Measurements from ENCODE around the gene NISCH. TPM values are rescaled to one million over a fixed set of nuclear protein-coding genes. Genes with fewer than 3 reads are reported as not detected.

The NISCH gene
- total RNA-seq, 1 experiment from 2014 or later, result 104 TPM

DNA sequence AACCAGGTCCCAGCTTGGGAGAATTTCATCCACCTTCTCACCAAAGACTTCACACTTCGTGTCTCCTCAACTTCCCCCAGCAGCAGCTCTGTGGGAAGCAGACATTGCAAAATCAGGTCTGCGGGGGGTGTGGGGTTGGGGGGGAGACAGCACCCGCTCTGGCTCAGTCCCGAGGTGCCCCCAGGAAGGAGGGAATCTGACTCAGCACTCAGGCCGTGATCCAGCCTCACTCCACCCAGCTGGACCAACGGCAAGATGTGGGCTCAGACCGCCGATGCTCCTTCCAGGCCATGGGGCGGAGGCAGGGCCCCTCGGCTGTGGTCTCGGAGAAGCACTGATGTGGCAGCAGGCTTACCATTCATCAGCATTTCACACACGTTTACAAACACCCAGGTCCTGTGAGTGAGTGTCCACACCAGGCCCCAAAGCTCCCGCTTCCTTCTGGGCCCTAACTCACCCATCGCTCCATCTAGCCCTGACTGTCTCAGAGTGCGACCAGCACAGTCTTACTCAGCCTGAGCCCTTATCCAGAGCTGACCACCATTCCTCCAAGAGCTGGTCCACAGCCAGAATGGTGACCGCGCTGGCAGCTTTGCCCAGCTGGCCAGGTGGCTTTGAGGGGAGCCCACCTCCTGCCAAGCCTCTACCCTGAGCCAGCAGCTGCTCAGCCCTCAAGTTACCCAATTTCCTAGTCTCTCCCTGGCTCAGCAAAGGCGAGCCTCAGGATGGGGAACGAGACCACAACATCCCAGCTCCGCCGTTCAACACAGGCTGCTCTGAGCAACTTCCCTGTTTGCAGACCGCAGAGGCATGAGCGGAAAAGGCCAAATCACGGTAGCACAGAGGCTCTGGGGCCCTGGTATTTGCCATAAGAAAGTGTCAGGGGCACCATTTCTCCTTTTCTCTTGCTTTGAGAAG lies 43.0 kb downstream of the NISCH start:
- Histone ChIP-seq H3K27ac (ENCODE audit: insufficient read length, low read depth, low read length) (no peak overlapping the region), H2BK20ac (ENCODE audit: low read depth, low read length, poor library complexity, severe bottlenecking) (no peak overlapping the region), H3K4ac (ENCODE audit: low read depth, low read length) (no peak overlapping the region), H2AFZ (ENCODE audit: low read length) (no peak overlapping the region), H4K20me1 (ENCODE audit: control insufficient read depth, insufficient read depth, insufficient read length) (no peaks in the 10 kb centered on the region), H3K14ac (ENCODE audit: insufficient read depth, low read length) (no peak overlapping the region; the same call in 1 of the 2 replicates), H3T11ph (ENCODE audit: low read length) (no peak overlapping the region), H4K8ac (replicated peaks; ENCODE audit: insufficient read length, low read depth, low read length) (no peak overlapping the region), H3K9ac (ENCODE audit: extremely low read depth, insufficient read length, low read length) (no peak overlapping the region), H2BK5ac (ENCODE audit: insufficient read length, low read length) (no peak overlapping the region), H2BK15ac (ENCODE audit: low read depth, low read length) (no peak overlapping the region), H3K23ac (ENCODE audit: insufficient read length, low read depth, low read length) (no peak overlapping the region), H3K23me2 (ENCODE audit: insufficient read length, low read depth, low read length, poor library complexity, severe bottlenecking) (no peaks in the 10 kb centered on the region), H3K4me1 (ENCODE audit: insufficient read depth, low read length) (no peaks in the 10 kb centered on the region), H3K56ac (ENCODE audit: insufficient read length, low read depth, low read length) (no peak overlapping the region), H3K79me1 (ENCODE audit: insufficient read depth, low read depth, low read length, poor library complexity, severe bottlenecking) (no peaks in the 10 kb centered on the region), H3K18ac (ENCODE audit: insufficient read length, low read depth, low read length) (no peak overlapping the region), H4K5ac (ENCODE audit: insufficient read length, low read depth, low read length) (no peak overlapping the region), H3K27me3 (ENCODE audit: insufficient read depth, low read length) (no peaks in the 10 kb centered on the region), H4K91ac (ENCODE audit: insufficient read length, low read depth, low read length) (no peak overlapping the region), H3K4me2 (ENCODE audit: insufficient read depth, insufficient read length, low read length) (no peak overlapping the region), H2BK120ac (ENCODE audit: low read depth, low read length, poor library complexity, severe bottlenecking) (no peak overlapping the region), H2AK5ac (ENCODE audit: insufficient read length, low read length) (no peak overlapping the region), H3K9me3 (ENCODE audit: control insufficient read depth, low read depth, low read length) (no peaks in the 10 kb centered on the region), H2BK12ac (ENCODE audit: insufficient read length, low read depth, low read length) (no peak overlapping the region), H3K79me2 (ENCODE audit: insufficient read depth, low read length) (no peaks in the 10 kb centered on the region)
- Mint-ChIP-seq H3K4me3 (no peak overlapping the region), H3K27ac (no peak overlapping the region; a peak in 1 of 7 replicates), H3K4me1 (peaks cover 5 to 8% of the 10 kb centered on the region in 2 experiments), H3K36me3 (ENCODE audit: insufficient read depth in 1 of 3, low read depth in 3 of 3) (no peaks in the 10 kb centered on the region), H3K9me3 (no peaks in the 10 kb centered on the region), H3K27me3 (ENCODE audit: low read depth) (no peaks in the 10 kb centered on the region)
- no peak for DNase-seq
- no CpG with 5 or more reads among the region's 24 CpGs for WGBS (ENCODE audit: extremely low coverage, insufficient read length, low lambda C conversion rate)
- TF ChIP-seq, protein P1, sequence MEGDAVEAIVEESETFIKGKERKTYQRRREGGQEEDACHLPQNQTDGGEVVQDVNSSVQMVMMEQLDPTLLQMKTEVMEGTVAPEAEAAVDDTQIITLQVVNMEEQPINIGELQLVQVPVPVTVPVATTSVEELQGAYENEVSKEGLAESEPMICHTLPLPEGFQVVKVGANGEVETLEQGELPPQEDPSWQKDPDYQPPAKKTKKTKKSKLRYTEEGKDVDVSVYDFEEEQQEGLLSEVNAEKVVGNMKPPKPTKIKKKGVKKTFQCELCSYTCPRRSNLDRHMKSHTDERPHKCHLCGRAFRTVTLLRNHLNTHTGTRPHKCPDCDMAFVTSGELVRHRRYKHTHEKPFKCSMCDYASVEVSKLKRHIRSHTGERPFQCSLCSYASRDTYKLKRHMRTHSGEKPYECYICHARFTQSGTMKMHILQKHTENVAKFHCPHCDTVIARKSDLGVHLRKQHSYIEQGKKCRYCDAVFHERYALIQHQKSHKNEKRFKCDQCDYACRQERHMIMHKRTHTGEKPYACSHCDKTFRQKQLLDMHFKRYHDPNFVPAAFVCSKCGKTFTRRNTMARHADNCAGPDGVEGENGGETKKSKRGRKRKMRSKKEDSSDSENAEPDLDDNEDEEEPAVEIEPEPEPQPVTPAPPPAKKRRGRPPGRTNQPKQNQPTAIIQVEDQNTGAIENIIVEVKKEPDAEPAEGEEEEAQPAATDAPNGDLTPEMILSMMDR (conservative IDR thresholded peaks at IDR 0.05), result no peak

Data from H9 (cell line).